GM18502 (cell line): ENCODE results near the gene PAQR7.

Experiments used
- ATAC-seq: cut with Tn5 transposase; IDR thresholded peaks from one replicate; pipeline ENCODE4 v1.9.1; 2021; ENCODE audit warnings: mild to moderate bottlenecking; ENCODE audit not compliant: unreplicated experiment, poor library complexity

Gene PAQR7

GRCh38 chr1:25876693-25877077 is 1.2 kb upstream of the PAQR7 start:
- no peak for ATAC-seq

DNA sequence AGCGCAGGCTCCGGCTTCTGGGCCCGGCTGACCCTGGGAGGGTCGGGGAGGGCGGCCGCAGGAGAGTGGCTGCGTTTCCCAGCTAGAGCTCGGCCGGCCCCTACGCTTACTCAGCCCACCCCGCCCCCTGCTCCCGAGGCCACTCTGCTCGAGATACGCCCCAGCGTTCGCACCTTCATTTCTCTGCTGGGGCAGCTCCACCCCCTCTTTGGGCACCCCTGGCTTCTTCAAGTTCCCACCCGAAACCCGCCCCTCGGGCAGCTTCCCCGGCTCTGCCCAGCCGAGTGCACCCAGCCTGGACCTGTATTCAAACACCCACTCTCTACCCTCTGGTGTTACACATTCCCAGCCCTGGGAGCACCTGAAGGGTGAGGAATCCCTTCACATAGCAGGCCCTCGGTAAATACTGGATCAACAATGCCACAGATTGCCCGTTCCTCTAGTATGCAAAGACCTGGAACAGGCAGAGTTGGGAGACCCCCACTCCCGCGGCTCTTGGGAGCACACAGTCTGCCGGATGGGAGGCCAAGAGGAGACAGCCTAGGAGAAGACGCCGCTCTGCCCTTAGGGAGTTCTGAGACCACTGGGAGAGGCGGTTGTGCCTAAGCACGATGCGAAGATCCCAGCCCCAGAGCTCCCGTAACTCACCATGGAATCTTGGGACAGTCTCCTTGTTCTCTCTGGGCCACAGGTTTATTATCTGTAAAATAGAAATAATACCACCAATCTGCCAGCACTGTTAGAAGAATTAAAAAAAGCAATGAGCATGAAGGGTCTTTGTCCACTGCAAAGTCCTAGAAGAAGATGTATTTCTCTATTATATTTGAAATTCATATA is 566 bp upstream of the PAQR7 start:
- ATAC-seq, result no peak

DNA sequence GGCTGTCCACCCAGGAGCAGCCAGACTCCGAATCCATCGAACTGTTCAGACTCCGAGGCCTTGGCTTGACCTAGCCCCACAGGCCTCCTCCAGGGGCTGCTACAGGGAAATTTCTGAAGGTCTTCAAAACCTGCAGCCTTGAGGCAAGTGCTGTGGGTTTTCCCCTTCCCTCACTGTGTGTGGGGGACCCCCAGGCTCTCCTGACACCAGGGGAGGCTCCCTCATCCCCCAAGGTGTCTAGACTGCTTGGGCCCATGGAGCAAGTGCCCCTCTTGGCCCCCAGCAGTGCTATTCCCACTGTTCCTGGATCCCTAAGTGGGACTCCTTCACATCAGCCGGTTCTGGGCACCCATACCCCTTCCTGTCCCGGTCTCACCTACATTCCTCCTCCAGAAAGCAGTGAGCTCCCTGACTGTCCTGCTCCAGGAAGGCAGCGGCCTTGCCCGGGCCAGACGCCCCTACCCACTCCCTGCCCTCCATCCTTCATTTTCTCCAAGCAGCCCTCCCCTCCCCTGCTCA is 814 bp downstream of the PAQR7 start:
- ATAC-seq, result no peak

- ATAC-seq, result no peak
These were observed 1.3 kb downstream of the PAQR7 start for GRCh38 chr1:25874209-25874608.

DNA sequence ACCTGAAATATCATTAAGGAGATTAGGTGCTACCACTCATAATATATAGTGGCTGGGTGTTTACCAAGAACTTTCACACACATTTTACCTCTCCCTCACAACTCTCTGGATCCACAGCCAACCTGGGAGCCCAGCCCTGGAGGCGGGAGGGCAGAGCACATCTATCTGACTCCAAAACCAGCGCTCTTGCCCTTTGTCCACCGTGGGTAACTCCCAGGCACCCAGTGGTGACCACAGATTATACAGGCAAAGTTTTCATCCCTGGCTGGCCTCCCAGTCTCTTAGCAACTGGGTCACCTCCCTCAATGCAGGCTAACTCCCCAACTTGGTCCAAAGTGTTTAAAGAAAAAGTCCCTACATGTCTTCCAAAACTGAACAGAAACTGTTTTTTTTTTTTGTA is 2.4 kb downstream of the PAQR7 start:
- no peak for ATAC-seq

- no peak for ATAC-seq
These were observed 2.8 kb downstream of the PAQR7 start for GRCh38 chr1:25872713-25873112.

DNA sequence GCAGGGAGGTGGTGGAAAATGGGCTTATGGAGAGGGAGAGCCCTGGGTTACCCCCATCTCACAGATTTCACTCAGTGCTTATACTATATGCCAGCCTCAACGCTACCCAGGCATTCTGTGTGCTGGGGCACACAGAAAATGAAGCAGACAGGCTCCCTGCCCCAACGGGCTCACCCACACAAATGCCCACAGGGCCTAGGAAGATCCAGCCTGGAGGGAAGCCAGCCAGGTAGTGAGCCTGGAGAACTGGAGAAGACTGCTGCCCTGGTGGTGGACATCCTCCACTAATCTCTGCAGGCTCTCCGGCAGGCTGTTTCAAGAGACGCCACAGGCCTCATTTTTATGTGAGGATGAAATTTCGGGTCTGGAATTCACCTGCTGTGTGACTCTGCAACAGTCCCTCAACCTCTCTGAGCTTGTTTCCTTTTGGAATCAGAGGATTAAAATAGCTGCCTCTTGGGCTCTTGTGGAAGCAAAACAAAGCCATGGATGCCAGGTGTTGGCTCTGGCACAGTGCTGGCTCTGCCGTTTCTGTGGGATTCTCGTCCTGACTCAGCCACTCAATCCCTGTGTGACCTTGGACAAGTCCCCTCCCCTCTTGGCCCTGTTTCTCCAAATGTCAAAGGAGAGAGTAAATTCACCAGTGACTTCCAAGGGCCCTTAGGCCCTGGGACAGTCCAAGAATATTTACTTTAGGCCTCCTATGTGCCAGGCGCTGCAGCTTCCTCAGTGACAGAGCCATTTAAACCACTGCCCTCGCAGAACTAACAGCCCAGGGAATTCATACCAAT is 3.6 kb downstream of the PAQR7 start:
- ATAC-seq, result no peak

DNA sequence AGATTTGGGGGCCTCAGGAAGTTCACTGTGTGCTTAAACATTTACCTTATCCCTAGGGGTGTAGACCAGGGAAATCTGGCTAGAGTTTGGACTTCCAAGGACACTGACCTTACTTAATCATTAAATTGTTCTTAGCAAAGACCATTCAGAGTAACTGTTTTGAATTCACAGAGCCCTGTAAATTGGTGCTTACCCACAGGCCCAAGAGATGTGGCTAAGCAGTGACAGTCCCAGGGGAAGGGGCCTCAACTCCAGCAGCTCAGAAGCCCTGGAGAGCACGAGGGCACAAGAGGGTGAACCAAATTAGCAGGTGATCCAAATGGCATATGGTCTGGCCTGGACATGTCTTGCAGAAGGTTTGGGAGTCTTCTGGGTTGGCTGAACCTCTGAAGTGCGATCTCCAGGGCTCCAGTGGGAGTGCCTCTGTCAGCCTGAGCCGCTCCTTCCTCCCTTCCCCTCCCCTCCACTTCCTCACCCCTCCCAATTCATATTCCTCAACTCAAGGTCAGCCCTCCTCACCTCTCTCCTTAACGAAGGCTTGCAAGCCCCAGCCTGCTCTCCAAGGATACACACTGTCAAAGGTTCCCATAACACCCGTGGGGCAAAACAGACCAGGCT is 4.3 kb downstream of the PAQR7 start:
- no peak for ATAC-seq

DNA sequence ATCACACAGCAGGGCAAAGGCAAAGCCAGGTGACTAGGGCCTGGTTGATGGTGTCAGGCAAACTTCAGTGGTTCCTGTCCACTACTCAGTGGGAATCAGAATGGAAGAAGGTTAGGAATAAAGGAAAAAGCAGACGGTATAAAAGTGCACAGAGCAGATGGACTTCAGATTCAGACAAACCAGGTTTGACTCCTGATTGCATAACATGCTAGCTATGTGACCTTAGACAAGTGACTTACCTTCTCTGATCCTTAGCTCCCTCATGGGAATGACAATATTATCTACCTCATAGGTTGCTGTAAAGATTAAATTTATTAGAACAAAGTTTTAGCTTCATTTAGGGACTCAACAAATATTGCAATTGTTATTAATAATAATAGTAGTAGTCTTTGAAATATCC is 4.9 kb downstream of the PAQR7 start:
- no peak for ATAC-seq

- ATAC-seq, result no peak
These were observed 5.5 kb downstream of the PAQR7 start for GRCh38 chr1:25869909-25870606.

- no peak for ATAC-seq
These were observed 8.1 kb downstream of the PAQR7 start for GRCh38 chr1:25867210-25867991.

DNA sequence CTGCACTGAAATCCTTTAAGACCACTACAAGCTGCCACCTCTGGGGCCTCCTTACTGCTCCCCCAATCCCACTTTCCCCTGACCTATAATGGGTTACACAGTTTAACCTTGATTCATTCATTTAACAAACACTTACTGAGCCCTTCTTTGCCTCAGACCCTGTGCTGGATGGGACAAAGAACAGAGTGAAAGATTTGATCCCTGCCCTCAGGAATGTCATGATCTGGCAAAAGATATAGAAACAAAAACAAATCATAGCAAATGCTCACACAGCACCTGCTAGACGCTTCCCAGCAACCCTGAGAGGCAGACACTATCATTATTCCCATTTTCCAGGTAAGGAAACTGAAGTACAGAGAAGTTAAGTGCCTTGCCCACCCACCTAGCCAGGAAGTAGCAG is 9.2 kb downstream of the PAQR7 start:
- ATAC-seq, result no peak

DNA sequence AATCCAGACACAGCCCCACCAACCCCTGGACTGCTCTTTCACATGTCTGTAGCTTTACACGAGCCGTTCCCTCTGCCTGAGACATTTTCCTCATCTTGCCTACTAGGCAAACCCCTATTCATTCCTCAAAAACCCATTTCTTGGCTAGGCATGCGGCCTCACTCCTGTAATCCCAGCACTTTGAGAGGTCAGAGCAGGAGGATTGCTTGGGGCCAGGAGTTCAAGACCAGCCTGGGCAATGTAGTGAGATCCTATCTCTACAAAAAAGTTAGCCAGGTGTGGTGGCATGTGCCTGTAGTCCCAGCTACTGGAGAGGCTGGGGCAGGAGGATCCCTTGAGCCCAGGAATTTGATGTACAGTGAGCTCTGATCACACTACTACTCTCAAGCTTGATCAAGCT is 11.1 kb downstream of the PAQR7 start:
- no peak for ATAC-seq

- ATAC-seq, result no peak
These were observed 11.8 kb downstream of the PAQR7 start for GRCh38 chr1:25863486-25864262.

DNA sequence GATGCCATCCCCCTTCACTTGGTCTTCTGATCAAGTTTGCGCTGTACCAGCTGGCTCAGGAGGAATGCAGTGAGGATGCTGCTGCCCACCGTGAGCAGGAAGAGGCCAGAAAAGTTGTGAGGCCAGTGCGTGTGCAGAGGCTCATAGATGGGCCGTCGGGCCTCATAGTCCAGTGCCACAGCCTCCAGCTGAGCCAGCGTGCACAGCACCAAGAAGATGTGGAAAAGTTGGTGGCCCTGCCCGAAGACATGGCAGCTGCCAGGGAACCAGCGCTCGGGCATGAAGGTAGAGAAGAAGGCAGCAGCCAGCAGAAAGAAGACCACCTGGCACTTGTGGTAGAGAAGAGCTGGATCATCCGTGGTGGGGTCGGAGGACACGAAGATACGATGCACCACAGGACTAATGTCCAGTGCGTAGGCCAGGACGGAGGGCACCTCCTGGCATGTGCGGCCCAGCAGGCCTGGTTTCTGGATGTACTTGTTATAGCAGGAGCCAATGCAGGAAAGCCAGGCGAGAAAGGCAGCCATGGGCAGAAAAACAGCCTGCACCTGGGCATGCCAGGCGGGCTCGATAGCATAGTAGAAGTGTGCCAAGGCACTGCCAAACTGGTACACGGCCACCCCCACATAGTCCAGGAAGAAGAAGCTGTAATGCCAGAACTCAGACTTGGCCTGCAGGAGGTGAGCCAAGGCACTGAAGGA is 12.6 kb downstream of the PAQR7 start:
- no peak for ATAC-seq

DNA sequence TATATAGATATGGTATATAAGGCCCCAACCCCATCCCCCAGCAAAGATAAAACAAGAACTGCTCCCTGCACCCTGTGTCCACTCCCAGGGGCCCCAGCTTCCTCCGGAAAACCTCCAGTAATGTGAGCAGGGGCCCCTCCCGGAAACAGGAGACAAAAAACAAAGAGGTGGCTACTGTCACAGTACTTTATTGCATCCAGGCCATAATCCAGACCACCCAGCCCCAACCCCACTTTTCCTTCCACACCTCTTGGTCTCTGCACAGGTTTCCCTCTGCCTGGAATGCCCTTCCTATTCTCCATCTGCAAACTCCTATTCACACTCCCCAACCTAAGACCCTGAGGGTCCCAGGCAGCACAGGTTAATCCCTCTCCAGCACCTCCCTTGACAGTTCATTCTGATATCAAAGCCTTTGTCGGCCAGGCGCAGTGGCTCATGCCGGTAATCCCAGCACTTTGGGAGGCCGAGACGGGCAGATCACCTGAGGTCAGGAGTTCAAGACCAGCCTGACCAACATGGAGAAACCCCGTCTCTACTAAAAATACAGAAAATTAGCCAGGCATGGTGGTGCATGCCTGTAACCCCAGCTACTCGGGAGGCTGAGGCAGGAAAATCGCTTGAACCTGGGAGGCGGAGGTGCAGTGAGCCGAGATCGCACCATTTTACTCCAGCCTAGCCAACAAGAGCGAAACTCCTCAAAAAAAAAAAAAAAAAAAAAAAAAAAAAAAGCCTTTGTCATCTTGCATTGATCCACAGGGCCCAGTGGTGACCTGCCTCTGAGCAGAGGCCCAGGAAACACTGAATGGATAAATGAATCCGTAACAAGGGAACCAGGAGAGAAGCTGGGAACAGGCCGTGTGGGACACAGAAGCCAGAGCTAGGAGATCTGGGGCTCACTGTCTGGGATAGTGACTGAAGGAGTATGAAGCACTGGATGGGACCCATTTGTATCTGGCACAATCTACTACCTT is 13.9 kb downstream of the PAQR7 start:
- no peak for ATAC-seq
